Gastroesophageal sphincter (tissue), 4 donors: ENCODE results near the gene DBH. TPM values are rescaled to one million over a fixed set of nuclear protein-coding genes. Genes with fewer than 3 reads are reported as not detected.

Source experiments
- ATAC-seq: fragments of 150-250 bp; one replicate; pipeline ENCODE4 v1.9.1; 2016; ENCODE audit warnings: mild to moderate bottlenecking, moderate library complexity
- H3K27ac ChIP-seq, 4 donors: fragments of 200-600 bp; sonication (generic) in 3 of 4; 1 replicate in 3 of 4; 2 replicates in 1 of 4; pipeline ENCODE4 v1.5.1; 2016 to 2019
- H3K27me3 ChIP-seq: fragments of 200-600 bp; sonication (generic); one replicate; pipeline ENCODE4 v1.5.1; 2019
- H3K36me3 ChIP-seq, 2 donors: fragments of 200-600 bp; sonication (generic); one replicate each; pipeline ENCODE4 v1.5.1; 2019; ENCODE audit warnings: control low read depth in 1 of 2
- H3K4me1 ChIP-seq, 3 donors: fragments of 200-600 bp; sonication (generic); 1 replicate in 2 of 3; 2 replicates in 1 of 3; pipeline ENCODE4 v1.5.1; 2016 to 2019; ENCODE audit warnings: control low read depth in 2 of 3
- H3K4me3 ChIP-seq, 2 donors: fragments of 200-600 bp; sonication (generic); one replicate each; pipeline ENCODE4 v1.5.1; 2019; ENCODE audit warnings: mild to moderate bottlenecking in 1 of 2, moderate library complexity in 1 of 2
- H3K9me3 ChIP-seq, 3 donors: fragments of 200-600 bp; sonication (generic); one replicate each; pipeline ENCODE4 v1.5.1; 2017 to 2019; ENCODE audit warnings: control low read depth in 2 of 3
- CTCF ChIP-seq, 4 experiments: fragments of 200-600 bp in 2 of 4; fragments of 450-650 bp in 2 of 4; sonication (generic) in 1 of 4; IDR thresholded peaks; one replicate each; pipeline ENCODE4 v1.5.1; 2017 to 2019; ENCODE audit warnings: antibody characterized with exemption in 4 of 4, mild to moderate bottlenecking in 2 of 4, moderate library complexity in 2 of 4
- EP300 ChIP-seq: sonication (generic); formaldehyde crosslinking; IDR thresholded peaks from one replicate; pipeline ENCODE4 v1.6.1; 2017; ENCODE audit warnings: antibody characterized with exemption, mild to moderate bottlenecking
- POLR2A ChIP-seq, 2 donors: fragments of 450-650 bp; IDR thresholded peaks; one replicate each; pipeline ENCODE4 v1.6.1; 2017; ENCODE audit warnings: antibody characterized with exemption in 2 of 2, mild to moderate bottlenecking in 2 of 2, moderate library complexity in 1 of 2
- POLR2AphosphoS5 ChIP-seq: sonication (generic); formaldehyde crosslinking; IDR thresholded peaks from one replicate; pipeline ENCODE4 v1.6.1; 2017; ENCODE audit warnings: antibody characterized with exemption
- WGBS, 2 donors: methylation state at CpG; one replicate each; pipeline ENCODE4 v1.1.5; 2018; ENCODE audit warnings: low coverage in 1 of 2; 5-methylcytosine and 5-hydroxymethylcytosine counted together
- total RNA-seq, 4 donors: library from RNA; depleted of rRNA; stranded (reverse); fragments of >200 nt; gene quantifications; one replicate each; pipeline ENCODE4 v1.1.0, GENCODE V29; 2016

DBH gene
- total RNA-seq, 4 donors from 2014 or later, result not detected

GRCh38 chr9:133708246-133709014 lies 72.3 kb downstream of the DBH start:
- no peaks in the 10 kb centered on the region for H3K9me3 ChIP-seq
- WGBS, 2 donors, result 82% methylated on average over 12 of the region's 30 CpGs; no CpG with 5 or more reads in 1 of the 2 donors
- TF ChIP-seq POLR2AphosphoS5 (no peak), EP300 (no peak), CTCF (IDR thresholded peaks at IDR 0.05) (no peak), POLR2A (IDR thresholded peaks at IDR 0.05) (no peak)
- peaks cover 0 to 4% (median 0%) of the 10 kb centered on the region in 3 donors for H3K4me1 ChIP-seq
- no peak overlapping the region for H3K27ac ChIP-seq
- peaks cover 16% of the 10 kb centered on the region for H3K27me3 ChIP-seq
- no peaks in the 10 kb centered on the region for H3K36me3 ChIP-seq
- no peak overlapping the region for H3K4me3 ChIP-seq
- ATAC-seq, result no peak

Other genes with a start within 250 kb of the DBH start
- gene REXO4, start 218.4 kb upstream of the DBH start, total RNA-seq, result 10 to 100 TPM; 11.2 to 29.9 (median 18.1) TPM
- gene ADAMTS13, start 214.0 kb upstream of the DBH start, total RNA-seq, result 1 to 10 TPM in 3 of 4 donors, under 1 TPM in 1; 0.94 to 2.7 (median 2.1) TPM
- 10 to 100 TPM; 15.3 to 22.3 (median 16.0) TPM for gene CACFD1, start 176.4 kb upstream of the DBH start, total RNA-seq
- 10 to 100 TPM in 1 of 4 donors, 1 to 10 TPM in 3; 1.7 to 11.8 (median 5.2) TPM for gene SLC2A6, start 157.3 kb upstream of the DBH start, total RNA-seq
- gene MYMK, start 111.4 kb upstream of the DBH start, total RNA-seq, result not detected
- gene ADAMTSL2, start 101.7 kb upstream of the DBH start, total RNA-seq, result 1 to 10 TPM; 2.0 to 5.8 (median 3.1) TPM
- gene FAM163B, start 27.0 kb upstream of the DBH start, total RNA-seq, result not detected
- gene SARDH, start 102.0 kb downstream of the DBH start, total RNA-seq, result 1 to 10 TPM in 2 of 4 donors, under 1 TPM in 1, not detected in 1; 0.62 to 2.3 (median 1.2) TPM